ENCODE measurements around the gene PITX3.
A peak's percentile ranks its signal among the peaks of the same experiment; 100 is the strongest.
"Not testable (repeated sequence)": the region's sequence is repeated elsewhere in the genome, so short reads cannot be mapped to it uniquely, and the experiment has no call there.

Gene PITX3

GRCh38 chr10:102225646-102226541 is 15.4 kb downstream of the PITX3 start, which contains the start of gene ELOVL3:
ELOVL3 (plus strand) TSS chr10:102226299; CDS start chr10:102226549, 250 bp downstream.
- no peak for DNase-seq

- no peak for DNase-seq
These were observed 18.5 kb downstream of the PITX3 start for GRCh38 chr10:102222797-102223196.

- DNase-seq: peak; percentile 73
These were observed 20.7 kb downstream of the PITX3 start for GRCh38 chr10:102220612-102221011.

- no peak for DNase-seq
These were observed 21.9 kb downstream of the PITX3 start for GRCh38 chr10:102219370-102219769.

GRCh38 chr10:102213599-102213998 is 27.7 kb downstream of the PITX3 start:
- DNase-seq: not testable (repeated sequence)

- no peak for DNase-seq
These were observed 29.6 kb downstream of the PITX3 start for GRCh38 chr10:102211615-102212299.

- no peak for DNase-seq
These were observed 32.8 kb downstream of the PITX3 start for GRCh38 chr10:102208311-102209035.

- DNase-seq: no peak
These were observed 38.9 kb downstream of the PITX3 start for GRCh38 chr10:102202386-102202785.

GRCh38 chr10:102200751-102201640 is 40.3 kb downstream of the PITX3 start:
- no peak for DNase-seq

GRCh38 chr10:102198027-102198426 is 43.3 kb downstream of the PITX3 start:
- DNase-seq: no peak

GRCh38 chr10:102196893-102197292 is 44.4 kb downstream of the PITX3 start:
- DNase-seq: no peak

GRCh38 chr10:102195296-102195870 is 45.9 kb downstream of the PITX3 start:
- DNase-seq: no peak

- DNase-seq: no peak
These were observed 49.4 kb downstream of the PITX3 start for GRCh38 chr10:102191956-102192355.

- DNase-seq: not testable (repeated sequence)
These were observed 52.1 kb downstream of the PITX3 start for GRCh38 chr10:102188941-102189898.

- DNase-seq: no peak
These were observed 52.9 kb downstream of the PITX3 start for GRCh38 chr10:102188298-102188940.

- no peak for DNase-seq
These were observed 55.3 kb downstream of the PITX3 start for GRCh38 chr10:102185811-102186527.

GRCh38 chr10:102185272-102185671 is 56.0 kb downstream of the PITX3 start:
- no peak for DNase-seq

GRCh38 chr10:102184606-102185005 is 56.7 kb downstream of the PITX3 start:
- DNase-seq: no peak

All from NCI-H510A treated with DMSO at 0.1 percent for 48 hours (cell line).